Spleen (tissue), 7 donors: ENCODE data around the gene IL17REL.

Experiments used
- CTCF ChIP-seq, 11 experiments: fragments of 200-600 bp in 7 of 11; fragments of 450-650 bp in 4 of 11; sonication (generic) in 4 of 11; IDR thresholded peaks in 8 of 11; conservative IDR thresholded peaks in 3 of 11; 1 replicate in 7 of 11; 2 replicates in 4 of 11; pipeline versions ENCODE4 v1.4.0 to v1.8.0; 2016 to 2021; ENCODE audit warnings: antibody characterized with exemption in 11 of 11, inconsistent platforms in 4 of 11, mild to moderate bottlenecking in 1 of 11
- POLR2A ChIP-seq, 3 donors: fragments of 450-650 bp; IDR thresholded peaks; one replicate each; pipeline ENCODE4 v1.5.1; 2017; ENCODE audit warnings: antibody characterized with exemption in 3 of 3, mild to moderate bottlenecking in 1 of 3
- donor health status: DM: no; HTN: no; CAD: no; lungs with moderate emphysema.
- donor health status: DM: no; HTN: no; CAD: no.
- donor health status: DM: no; HTN: no; CAD: no.

- TF ChIP-seq CTCF (IDR thresholded peaks at IDR 0.05 in 8 of 11, conservative IDR thresholded peaks at IDR 0.05 in 3 of 11), result no peak
- no peak for TF ChIP-seq POLR2A (IDR thresholded peaks at IDR 0.05)
These were observed 21.8 kb upstream of the IL17REL start for GRCh38 chr22:50034126-50035081.
